Activated CD8-positive, alpha-beta T cell treated with anti-CD3 and anti-CD28 coated beads for 36 hours (primary cell): ENCODE results near the gene MEMO1. TPM values are rescaled to one million over a fixed set of nuclear protein-coding genes. Genes with fewer than 3 reads are reported as not detected.
"Not testable (repeated sequence)": the region's sequence is repeated elsewhere in the genome, so short reads cannot be mapped to it uniquely, and the experiment has no call there.

Experiments used
- ATAC-seq: fragments of 200-7000 bp; cut with Tn5 transposase; one replicate; pipeline ENCODE4 v1.10.0; 2021; ENCODE audit warnings: mild to moderate bottlenecking, moderate library complexity
- CTCF ChIA-PET: fragments of 350-600 bp; sonication (Branson Sonifier 250); formaldehyde crosslinking; loops from one replicate; lab custom pipeline; 2021; ENCODE audit warnings: antibody characterized with exemption; lab: Charles Lee
- POLR2A ChIA-PET: fragments of 350-600 bp; sonication (Branson Sonifier 250); formaldehyde crosslinking; loops from one replicate; lab custom pipeline; 2021; ENCODE audit warnings: antibody characterized with exemption; lab: Charles Lee
- DNase-seq: peaks from one replicate; pipeline ENCODE4 v3.0.0-alpha.2; 2020
- H3K27ac Mint-ChIP-seq: one replicate; pipeline ENCODE4 v1.8.0; 2021; ENCODE audit warnings: mild to moderate bottlenecking, mixed read lengths
- H3K27me3 Mint-ChIP-seq: one replicate; pipeline ENCODE4 v1.8.0; 2021; ENCODE audit warnings: mixed read lengths
- H3K36me3 Mint-ChIP-seq: one replicate; pipeline ENCODE4 v1.8.0; 2021; ENCODE audit warnings: low read depth, mixed read lengths
- H3K4me1 Mint-ChIP-seq: one replicate; pipeline ENCODE4 v1.8.0; 2021; ENCODE audit warnings: low read depth, mixed read lengths
- H3K4me3 Mint-ChIP-seq: one replicate; pipeline ENCODE4 v1.8.0; 2021; ENCODE audit warnings: mild to moderate bottlenecking, moderate library complexity, mixed read lengths
- H3K9me3 Mint-ChIP-seq: one replicate; pipeline ENCODE4 v1.8.0; 2021; ENCODE audit warnings: mixed read lengths
- intact Hi-C: fragments of 100-400 bp; cut with micrococcal nuclease; formaldehyde crosslinking; loops from one replicate; pipeline ENCODE4 v1.10.0; 2022
- total RNA-seq, 2 experiments: library from RNA; stranded (reverse); gene quantifications; one replicate each; pipeline ENCODE4 v1.2.3, GENCODE V29; 2021
- TF ChIP-seq, protein P1 (sequence below): fragments of 200-600 bp; IDR thresholded peaks from one replicate; pipeline ENCODE4 v1.8.0; 2022; ENCODE audit warnings: antibody characterized with exemption, mild to moderate bottlenecking

MEMO1 gene
- total RNA-seq, 2 experiments from 2014 or later: 46.5 to 46.9 TPM

DNA sequence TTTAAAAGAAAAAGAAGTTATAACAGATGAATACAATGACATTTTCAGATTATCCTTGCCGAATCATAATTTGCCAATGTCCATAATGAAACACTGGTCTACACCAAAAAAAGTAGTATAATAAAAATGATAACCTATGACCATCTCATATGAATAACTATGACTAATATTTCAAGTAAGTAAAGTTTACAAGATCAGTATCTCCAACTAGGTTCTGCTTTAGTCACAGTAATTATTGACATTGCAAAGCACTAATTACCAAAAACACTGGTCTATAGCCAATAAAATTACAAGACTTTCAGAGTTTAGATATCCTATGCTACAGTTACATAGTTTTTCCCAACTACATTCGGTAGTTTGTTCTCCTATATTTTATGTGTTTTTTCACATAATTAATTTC, 136.7 kb downstream of the MEMO1 start:
- H3K27me3 Mint-ChIP-seq: no peaks in the 10 kb centered on the region
- no peak overlapping the region for H3K27ac Mint-ChIP-seq
- TF ChIP-seq, protein P1, sequence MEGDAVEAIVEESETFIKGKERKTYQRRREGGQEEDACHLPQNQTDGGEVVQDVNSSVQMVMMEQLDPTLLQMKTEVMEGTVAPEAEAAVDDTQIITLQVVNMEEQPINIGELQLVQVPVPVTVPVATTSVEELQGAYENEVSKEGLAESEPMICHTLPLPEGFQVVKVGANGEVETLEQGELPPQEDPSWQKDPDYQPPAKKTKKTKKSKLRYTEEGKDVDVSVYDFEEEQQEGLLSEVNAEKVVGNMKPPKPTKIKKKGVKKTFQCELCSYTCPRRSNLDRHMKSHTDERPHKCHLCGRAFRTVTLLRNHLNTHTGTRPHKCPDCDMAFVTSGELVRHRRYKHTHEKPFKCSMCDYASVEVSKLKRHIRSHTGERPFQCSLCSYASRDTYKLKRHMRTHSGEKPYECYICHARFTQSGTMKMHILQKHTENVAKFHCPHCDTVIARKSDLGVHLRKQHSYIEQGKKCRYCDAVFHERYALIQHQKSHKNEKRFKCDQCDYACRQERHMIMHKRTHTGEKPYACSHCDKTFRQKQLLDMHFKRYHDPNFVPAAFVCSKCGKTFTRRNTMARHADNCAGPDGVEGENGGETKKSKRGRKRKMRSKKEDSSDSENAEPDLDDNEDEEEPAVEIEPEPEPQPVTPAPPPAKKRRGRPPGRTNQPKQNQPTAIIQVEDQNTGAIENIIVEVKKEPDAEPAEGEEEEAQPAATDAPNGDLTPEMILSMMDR: no peak
- no peak overlapping the region for H3K4me3 Mint-ChIP-seq
- no peaks in the 10 kb centered on the region for H3K4me1 Mint-ChIP-seq
- no peak for ATAC-seq
- intact Hi-C loops: no loop called here
- ChIA-PET CTCF (no interaction called here), POLR2A (no interaction called here)
- H3K36me3 Mint-ChIP-seq: peaks cover 12% of the 10 kb centered on the region
- H3K9me3 Mint-ChIP-seq: no peaks in the 10 kb centered on the region
- DNase-seq: no peak

DNA sequence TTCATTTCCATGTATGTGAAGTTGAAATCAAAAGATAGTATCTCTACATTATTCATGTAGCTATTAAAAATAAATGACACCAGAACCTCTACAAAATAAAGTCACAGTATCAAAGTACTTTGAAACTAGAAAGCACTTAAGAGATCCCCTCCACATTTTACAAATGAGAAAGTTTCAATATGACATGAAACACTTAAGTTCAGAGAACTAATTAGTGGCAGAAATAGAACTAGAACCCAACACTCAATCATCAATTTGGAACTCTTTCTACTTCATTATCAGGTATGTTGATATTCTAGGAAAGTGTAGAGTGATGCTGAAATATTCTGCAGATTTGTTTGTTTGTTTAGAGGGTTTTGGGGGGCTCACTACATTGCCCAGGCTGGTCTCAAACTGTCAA, 145.6 kb downstream of the MEMO1 start:
- Mint-ChIP-seq H3K27me3 (no peaks in the 10 kb centered on the region), H3K36me3 (no peaks in the 10 kb centered on the region), H3K4me3 (no peak overlapping the region), H3K27ac (no peak overlapping the region), H3K4me1 (peaks cover 4% of the 10 kb centered on the region), H3K9me3 (no peaks in the 10 kb centered on the region)
- CTCF ChIA-PET: no interaction called here
- POLR2A ChIA-PET: interaction anchor here (0.6 kb wide), 1 partner anchor 136 kb away, joined by 3 read pairs; no protein-coding TSS in a partner anchor
- TF ChIP-seq, protein P1: no peak
- ATAC-seq (no peak), DNase-seq (no peak)
- intact Hi-C loops: no loop called here

DNA sequence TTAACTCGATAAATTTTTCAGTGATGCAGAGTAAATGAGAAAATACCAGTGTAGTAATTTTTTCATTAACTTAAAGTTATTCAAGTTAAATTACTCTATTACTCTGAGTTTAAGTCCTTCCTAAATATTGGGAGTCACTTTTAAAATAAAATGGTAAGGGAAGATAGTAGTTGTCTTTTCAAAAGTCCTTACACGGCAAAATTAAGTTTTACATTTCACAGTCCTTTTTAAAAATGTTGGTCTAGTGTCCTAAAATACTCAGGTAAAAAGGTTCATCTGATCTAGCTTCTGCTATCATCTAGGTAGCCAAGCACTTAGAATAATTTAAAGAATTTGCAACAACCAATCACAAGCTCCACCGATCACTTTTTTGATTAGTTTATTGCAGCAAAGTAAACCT, 146.9 kb downstream of the MEMO1 start:
- no peak for ATAC-seq
- Mint-ChIP-seq H3K9me3 (no peaks in the 10 kb centered on the region), H3K27me3 (no peaks in the 10 kb centered on the region), H3K4me3 (no peak overlapping the region), H3K27ac (no peak overlapping the region), H3K4me1 (peaks cover 4% of the 10 kb centered on the region), H3K36me3 (no peaks in the 10 kb centered on the region)
- intact Hi-C loops: no loop called here
- ChIA-PET POLR2A (no interaction called here), CTCF (no interaction called here)
- TF ChIP-seq, protein P1: no peak
- no peak for DNase-seq

DNA sequence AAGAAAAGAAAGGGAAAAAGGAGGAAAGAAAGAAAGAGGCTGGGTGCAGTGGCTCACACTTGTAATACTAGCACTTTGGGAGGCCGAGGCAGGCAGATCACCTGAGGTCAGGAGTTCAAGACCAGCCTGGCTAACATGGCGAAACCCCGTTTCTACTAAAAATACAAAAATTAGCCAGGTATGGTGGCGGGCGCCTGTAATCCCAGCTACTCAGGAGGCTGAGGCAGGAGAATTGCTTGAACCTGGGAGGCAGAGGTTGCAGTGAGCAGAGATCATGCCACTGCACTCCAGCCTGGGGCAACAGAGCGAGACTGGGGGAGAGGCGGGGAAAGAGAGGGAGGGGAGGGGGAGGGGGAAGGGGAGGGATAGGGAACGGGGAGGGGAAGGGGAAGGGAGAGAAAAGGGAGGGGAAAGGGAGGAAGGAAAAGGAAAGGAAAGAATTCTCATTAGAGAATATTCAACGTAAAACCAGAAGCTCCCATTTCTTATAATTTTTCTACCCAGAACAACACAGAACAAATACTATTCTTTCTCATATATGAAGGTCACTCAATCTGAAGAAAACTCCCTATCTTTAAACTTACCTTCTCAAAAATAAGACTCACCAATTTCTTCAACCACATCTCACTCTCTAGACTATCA, 147.7 kb downstream of the MEMO1 start:
- H3K9me3 Mint-ChIP-seq, H3K27ac Mint-ChIP-seq, H3K27me3 Mint-ChIP-seq, H3K4me1 Mint-ChIP-seq, DNase-seq, POLR2A ChIA-PET, H3K4me3 Mint-ChIP-seq, CTCF ChIA-PET, ATAC-seq, intact Hi-C loops, H3K36me3 Mint-ChIP-seq: not testable (repeated sequence)

DNA sequence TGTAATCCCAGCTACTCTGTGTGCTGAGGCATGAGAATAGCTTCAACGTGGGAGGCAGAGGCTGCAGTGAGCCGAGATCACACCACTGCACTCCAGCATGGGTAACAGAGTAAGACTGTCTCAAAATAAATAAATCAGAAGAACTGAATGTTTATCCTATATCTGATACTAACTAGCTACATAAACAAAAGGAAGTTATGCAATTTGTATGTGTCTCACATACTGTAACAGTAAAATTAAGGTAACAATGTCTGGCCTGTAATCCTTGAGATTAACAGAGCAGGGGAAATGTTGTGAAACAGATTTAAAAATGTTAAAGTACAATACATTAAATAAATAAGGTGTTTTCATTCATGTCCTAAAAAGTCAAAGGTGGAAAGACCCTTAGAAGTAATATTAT, 150.8 kb downstream of the MEMO1 start:
- no peaks in the 10 kb centered on the region for H3K4me1 Mint-ChIP-seq
- CTCF ChIA-PET: no interaction called here
- no peaks in the 10 kb centered on the region for H3K36me3 Mint-ChIP-seq
- DNase-seq (no peak), ATAC-seq (no peak)
- no peak overlapping the region for H3K4me3 Mint-ChIP-seq
- POLR2A ChIA-PET: no interaction called here
- intact Hi-C loops: no loop called here
- no peaks in the 10 kb centered on the region for H3K9me3 Mint-ChIP-seq
- TF ChIP-seq, protein P1: no peak
- no peaks in the 10 kb centered on the region for H3K27me3 Mint-ChIP-seq
- H3K27ac Mint-ChIP-seq: no peak overlapping the region
